ENCODE measurements around the gene AKR1D1. TPM values are rescaled to one million over a fixed set of nuclear protein-coding genes. Genes with fewer than 3 reads are reported as not detected.

The AKR1D1 gene
- total and polyA plus RNA-seq, 2 donors from 2014 or later: not detected

- Histone ChIP-seq H3K4me1 (ENCODE audit: control insufficient read depth in 2 of 3, insufficient read depth in 2 of 3, low read depth in 1 of 3, low read length in 3 of 3) (no peaks in the 10 kb centered on the region), H3K27me3 (ENCODE audit: control insufficient read depth, insufficient read depth, low read length) (no peaks in the 10 kb centered on the region), H3K36me3 (ENCODE audit: control insufficient read depth in 2 of 3, insufficient read depth in 3 of 3, low read length in 3 of 3) (no peaks in the 10 kb centered on the region), H3K27ac (ENCODE audit: low read depth in 2 of 2, low read length in 2 of 2) (no peak overlapping the region), H3K4me3 (ENCODE audit: low read length in 3 of 3) (no peak overlapping the region), H3K9me3 (ENCODE audit: control insufficient read depth in 2 of 3, insufficient read depth in 1 of 3, low read length in 3 of 3) (no peaks in the 10 kb centered on the region), H3K9ac (ENCODE audit: low read length in 3 of 3) (no peak overlapping the region)
- intact Hi-C loops (cut with DNase I): no loop called here
- no peak for TF ChIP-seq CTCF (IDR thresholded peaks at IDR 0.05; ENCODE audit: borderline replicate concordance, extremely low read depth, insufficient read depth)
- DNase-seq (no peak), FAIRE-seq (no peak)
Observed at GRCh38 chr7:138116892-138117291, 40.6 kb downstream of the AKR1D1 start.

GRCh38 chr7:138120140-138120827 lies 44.0 kb downstream of the AKR1D1 start:
- intact Hi-C loops (cut with DNase I): no loop called here
- Histone ChIP-seq H3K4me3 (ENCODE audit: low read length in 3 of 3) (no peak overlapping the region), H3K4me1 (ENCODE audit: control insufficient read depth in 2 of 3, insufficient read depth in 2 of 3, low read depth in 1 of 3, low read length in 3 of 3) (no peaks in the 10 kb centered on the region), H3K27ac (ENCODE audit: low read depth in 2 of 2, low read length in 2 of 2) (no peak overlapping the region), H3K9ac (ENCODE audit: low read length in 3 of 3) (no peak overlapping the region), H3K36me3 (ENCODE audit: control insufficient read depth in 2 of 3, insufficient read depth in 3 of 3, low read length in 3 of 3) (no peaks in the 10 kb centered on the region), H3K9me3 (ENCODE audit: control insufficient read depth in 2 of 3, insufficient read depth in 1 of 3, low read length in 3 of 3) (no peaks in the 10 kb centered on the region), H3K27me3 (ENCODE audit: control insufficient read depth, insufficient read depth, low read length) (no peaks in the 10 kb centered on the region)
- DNase-seq: no peak
- FAIRE-seq: no peak
- no peak for TF ChIP-seq CTCF (IDR thresholded peaks at IDR 0.05; ENCODE audit: borderline replicate concordance, extremely low read depth, insufficient read depth)

GRCh38 chr7:138122162-138122561 lies 45.9 kb downstream of the AKR1D1 start:
- no peaks in the 10 kb centered on the region for H3K9me3 ChIP-seq (ENCODE audit: control insufficient read depth in 2 of 3, insufficient read depth in 1 of 3, low read length in 3 of 3)
- no peak for TF ChIP-seq CTCF (IDR thresholded peaks at IDR 0.05; ENCODE audit: borderline replicate concordance, extremely low read depth, insufficient read depth)
- FAIRE-seq (no peak), DNase-seq (peak in 1 of 5 donors; percentile 58)
- intact Hi-C loops (cut with DNase I): no loop called here
- H3K4me3 ChIP-seq (ENCODE audit: low read length in 3 of 3): no peak overlapping the region
- no peak overlapping the region for H3K27ac ChIP-seq (ENCODE audit: low read depth in 2 of 2, low read length in 2 of 2)
- H3K4me1 ChIP-seq (ENCODE audit: control insufficient read depth in 2 of 3, insufficient read depth in 2 of 3, low read depth in 1 of 3, low read length in 3 of 3): no peaks in the 10 kb centered on the region
- H3K9ac ChIP-seq (ENCODE audit: low read length in 3 of 3): no peak overlapping the region
- no peaks in the 10 kb centered on the region for H3K36me3 ChIP-seq (ENCODE audit: control insufficient read depth in 2 of 3, insufficient read depth in 3 of 3, low read length in 3 of 3)
- H3K27me3 ChIP-seq (ENCODE audit: control insufficient read depth, insufficient read depth, low read length): no peaks in the 10 kb centered on the region

- no peak overlapping the region for H3K9ac ChIP-seq (ENCODE audit: low read length in 3 of 3)
- FAIRE-seq: no peak
- intact Hi-C loops (cut with DNase I): no loop called here
Observed at GRCh38 chr7:138125119-138125518, 48.9 kb downstream of the AKR1D1 start.

More at GRCh38 chr7:138125119-138125518, 48.9 kb downstream of the AKR1D1 start:
- no peak overlapping the region for H3K4me3 ChIP-seq (ENCODE audit: low read length in 3 of 3)
- no peak for DNase-seq
- no peaks in the 10 kb centered on the region for H3K4me1 ChIP-seq (ENCODE audit: control insufficient read depth in 2 of 3, insufficient read depth in 2 of 3, low read depth in 1 of 3, low read length in 3 of 3)
- TF ChIP-seq CTCF (IDR thresholded peaks at IDR 0.05; ENCODE audit: borderline replicate concordance, extremely low read depth, insufficient read depth): no peak
- H3K27me3 ChIP-seq (ENCODE audit: control insufficient read depth, insufficient read depth, low read length): no peaks in the 10 kb centered on the region
- no peaks in the 10 kb centered on the region for H3K9me3 ChIP-seq (ENCODE audit: control insufficient read depth in 2 of 3, insufficient read depth in 1 of 3, low read length in 3 of 3)
- no peaks in the 10 kb centered on the region for H3K36me3 ChIP-seq (ENCODE audit: control insufficient read depth in 2 of 3, insufficient read depth in 3 of 3, low read length in 3 of 3)
- H3K27ac ChIP-seq (ENCODE audit: low read depth in 2 of 2, low read length in 2 of 2): no peak overlapping the region

Measured in kidney (tissue), 14 donors.